ENCODE data around the gene AQP9. TPM values are rescaled to one million over a fixed set of nuclear protein-coding genes. Genes with fewer than 3 reads are reported as not detected.
"Not testable (repeated sequence)": the region's sequence is repeated elsewhere in the genome, so short reads cannot be mapped to it uniquely, and the experiment has no call there.

The AQP9 gene
- total RNA-seq, 2 donors from 2014 or later = 0.95 to 10.0 TPM

DNA sequence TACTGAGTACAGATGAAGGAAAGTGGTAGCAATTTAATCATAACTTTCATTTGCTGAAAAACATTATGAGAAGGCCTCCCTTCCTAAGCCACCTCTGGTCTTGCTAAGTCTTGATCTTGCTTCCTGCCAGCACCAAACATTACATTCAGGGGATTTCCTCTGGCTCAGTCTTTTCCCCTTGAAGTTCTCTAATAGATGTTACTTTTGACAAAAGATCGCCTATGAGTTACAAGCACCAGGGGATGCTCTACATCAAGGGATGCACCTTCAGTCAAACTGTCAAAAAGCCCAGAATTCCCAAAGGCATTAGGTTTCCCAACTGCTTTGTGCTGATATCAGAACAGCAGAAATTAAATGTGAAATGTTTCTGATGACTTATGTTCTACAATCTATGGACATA lies 47.3 kb downstream of the AQP9 start:
- no peak overlapping the region for H3K4me3 ChIP-seq
- no peaks in the 10 kb centered on the region for H3K4me1 ChIP-seq (ENCODE audit: control insufficient read depth in 1 of 2, low read depth in 2 of 2)
- H3K27me3 ChIP-seq (replicated peaks; ENCODE audit: insufficient read depth) = no peaks in the 10 kb centered on the region
- no peak for DNase-seq (ENCODE audit: low spot score)
- no peak for ATAC-seq (ENCODE audit: insufficient number of reproducible peaks, low FRiP score, low read depth)
- no peaks in the 10 kb centered on the region for H3K9me3 ChIP-seq
- H3K27ac ChIP-seq = no peak overlapping the region
- H3K36me3 ChIP-seq = no peaks in the 10 kb centered on the region
- TF ChIP-seq, protein P1, sequence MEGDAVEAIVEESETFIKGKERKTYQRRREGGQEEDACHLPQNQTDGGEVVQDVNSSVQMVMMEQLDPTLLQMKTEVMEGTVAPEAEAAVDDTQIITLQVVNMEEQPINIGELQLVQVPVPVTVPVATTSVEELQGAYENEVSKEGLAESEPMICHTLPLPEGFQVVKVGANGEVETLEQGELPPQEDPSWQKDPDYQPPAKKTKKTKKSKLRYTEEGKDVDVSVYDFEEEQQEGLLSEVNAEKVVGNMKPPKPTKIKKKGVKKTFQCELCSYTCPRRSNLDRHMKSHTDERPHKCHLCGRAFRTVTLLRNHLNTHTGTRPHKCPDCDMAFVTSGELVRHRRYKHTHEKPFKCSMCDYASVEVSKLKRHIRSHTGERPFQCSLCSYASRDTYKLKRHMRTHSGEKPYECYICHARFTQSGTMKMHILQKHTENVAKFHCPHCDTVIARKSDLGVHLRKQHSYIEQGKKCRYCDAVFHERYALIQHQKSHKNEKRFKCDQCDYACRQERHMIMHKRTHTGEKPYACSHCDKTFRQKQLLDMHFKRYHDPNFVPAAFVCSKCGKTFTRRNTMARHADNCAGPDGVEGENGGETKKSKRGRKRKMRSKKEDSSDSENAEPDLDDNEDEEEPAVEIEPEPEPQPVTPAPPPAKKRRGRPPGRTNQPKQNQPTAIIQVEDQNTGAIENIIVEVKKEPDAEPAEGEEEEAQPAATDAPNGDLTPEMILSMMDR (IDR thresholded peaks at IDR 0.05) = no peak

DNA sequence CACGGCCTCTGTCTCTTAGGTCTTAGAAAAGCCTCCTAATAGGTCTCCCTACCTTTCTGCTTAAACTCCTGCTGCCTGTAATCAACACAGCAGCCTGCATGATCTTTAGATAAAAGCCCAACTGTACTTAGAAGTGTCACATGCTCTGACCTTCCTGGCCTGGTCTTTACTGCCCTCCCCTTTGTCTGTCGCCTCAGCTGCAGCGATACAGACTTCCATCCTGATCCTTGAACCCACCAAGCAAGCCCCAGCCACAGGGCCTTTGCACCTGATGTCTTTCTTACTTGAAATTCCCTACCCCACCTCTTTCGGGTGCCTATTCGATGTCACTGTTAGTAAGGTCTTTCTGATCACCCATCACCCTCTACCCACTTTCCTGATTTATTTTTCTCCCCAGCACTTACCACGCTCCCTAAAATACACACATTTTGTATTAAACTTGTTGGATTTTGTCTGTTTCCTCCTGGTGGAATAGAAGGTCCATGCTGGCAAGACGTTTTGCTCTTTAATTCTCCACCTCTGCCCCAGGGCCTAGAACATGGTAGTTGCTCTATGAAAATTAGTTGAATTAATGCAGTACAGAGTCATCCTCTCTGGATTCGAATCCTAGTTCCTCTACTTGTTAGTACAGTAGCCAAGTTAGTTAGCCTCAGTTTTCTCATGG lies 51.1 kb downstream of the AQP9 start:
- Histone ChIP-seq H3K36me3 (no peaks in the 10 kb centered on the region), H3K27me3 (replicated peaks; ENCODE audit: insufficient read depth) (no peaks in the 10 kb centered on the region), H3K27ac (no peak overlapping the region), H3K4me1 (ENCODE audit: control insufficient read depth in 1 of 2, low read depth in 2 of 2) (no peaks in the 10 kb centered on the region), H3K4me3 (no peak overlapping the region), H3K9me3 (no peaks in the 10 kb centered on the region)
- DNase-seq (ENCODE audit: low spot score) = no peak
- TF ChIP-seq, protein P1 (IDR thresholded peaks at IDR 0.05) = no peak
- ATAC-seq (ENCODE audit: insufficient number of reproducible peaks, low FRiP score, low read depth) = no peak

- H3K9me3 ChIP-seq = no peaks in the 10 kb centered on the region
- TF ChIP-seq, protein P1 (IDR thresholded peaks at IDR 0.05) = no peak
- H3K4me1 ChIP-seq (ENCODE audit: control insufficient read depth in 1 of 2, low read depth in 2 of 2) = no peaks in the 10 kb centered on the region
- DNase-seq (ENCODE audit: low spot score) (no peak), ATAC-seq (ENCODE audit: insufficient number of reproducible peaks, low FRiP score, low read depth) (no peak)
- no peak overlapping the region for H3K4me3 ChIP-seq
- H3K27ac ChIP-seq = no peak overlapping the region
- no peaks in the 10 kb centered on the region for H3K27me3 ChIP-seq (replicated peaks; ENCODE audit: insufficient read depth)
- no peaks in the 10 kb centered on the region for H3K36me3 ChIP-seq
Measured at GRCh38 chr15:58190419-58190818, 52.2 kb downstream of the AQP9 start.

DNA sequence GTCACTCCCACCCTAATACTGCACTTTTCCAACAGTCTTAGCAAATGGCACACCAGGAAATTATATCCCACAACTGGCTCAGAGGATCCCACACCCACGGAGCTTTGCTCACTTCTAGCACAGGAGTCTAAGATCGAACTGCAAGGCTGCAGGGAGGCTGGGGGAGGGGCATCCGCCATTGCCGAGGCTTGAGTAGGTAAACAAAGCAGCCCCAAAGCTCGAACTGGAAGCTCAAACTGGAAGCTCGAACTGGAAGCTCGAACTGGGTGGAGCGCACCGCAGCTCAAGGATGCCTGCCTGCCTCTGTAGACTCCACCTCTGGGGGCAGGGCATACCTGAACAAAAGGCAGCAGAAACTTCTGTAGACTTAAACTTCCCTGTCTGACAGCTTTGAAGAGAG lies 55.5 kb downstream of the AQP9 start:
- not testable (repeated sequence) for H3K4me1 ChIP-seq (ENCODE audit: control insufficient read depth in 1 of 2, low read depth in 2 of 2); H3K27me3 ChIP-seq (replicated peaks; ENCODE audit: insufficient read depth); ATAC-seq (ENCODE audit: insufficient number of reproducible peaks, low FRiP score, low read depth); DNase-seq (ENCODE audit: low spot score); H3K4me3 ChIP-seq; H3K36me3 ChIP-seq; H3K9me3 ChIP-seq; H3K27ac ChIP-seq

GRCh38 chr15:58200739-58201138 lies 62.6 kb downstream of the AQP9 start:
- TF ChIP-seq, protein P1 (IDR thresholded peaks at IDR 0.05) = no peak
- no peak overlapping the region for H3K4me3 ChIP-seq
- no peaks in the 10 kb centered on the region for H3K36me3 ChIP-seq
- H3K9me3 ChIP-seq = no peaks in the 10 kb centered on the region
- DNase-seq (ENCODE audit: low spot score) (no peak), ATAC-seq (ENCODE audit: insufficient number of reproducible peaks, low FRiP score, low read depth) (no peak)
- no peaks in the 10 kb centered on the region for H3K27me3 ChIP-seq (replicated peaks; ENCODE audit: insufficient read depth)
- H3K27ac ChIP-seq = no peak overlapping the region
- H3K4me1 ChIP-seq (ENCODE audit: control insufficient read depth in 1 of 2, low read depth in 2 of 2) = no peaks in the 10 kb centered on the region

DNA sequence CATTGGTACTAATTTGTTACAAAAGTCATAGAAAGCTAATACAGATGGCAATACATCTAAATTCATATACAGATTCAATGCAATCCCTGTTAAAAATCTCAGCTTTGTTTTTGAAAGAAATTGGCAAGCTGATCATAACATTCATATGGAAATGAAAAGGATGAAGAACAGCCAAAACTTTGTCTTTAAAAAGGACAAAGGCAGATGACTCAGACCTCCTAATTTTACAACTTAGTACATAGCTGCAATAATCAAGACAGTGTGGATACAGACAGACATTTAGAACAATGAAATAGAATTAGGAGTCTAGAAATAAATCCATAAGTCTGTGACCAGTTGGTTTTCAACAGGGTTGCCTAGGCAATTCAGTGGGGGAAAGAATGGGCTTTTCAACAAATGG lies 63.3 kb downstream of the AQP9 start:
- TF ChIP-seq, protein P1 (IDR thresholded peaks at IDR 0.05) = no peak
- H3K4me1 ChIP-seq (ENCODE audit: control insufficient read depth in 1 of 2, low read depth in 2 of 2) = no peaks in the 10 kb centered on the region
- no peak for ATAC-seq (ENCODE audit: insufficient number of reproducible peaks, low FRiP score, low read depth)
- no peak overlapping the region for H3K27ac ChIP-seq
- no peak overlapping the region for H3K4me3 ChIP-seq
- no peaks in the 10 kb centered on the region for H3K36me3 ChIP-seq
- DNase-seq (ENCODE audit: low spot score) = no peak
- H3K27me3 ChIP-seq (replicated peaks; ENCODE audit: insufficient read depth) = no peaks in the 10 kb centered on the region
- no peaks in the 10 kb centered on the region for H3K9me3 ChIP-seq
